ENCODE results near the gene ZDHHC9. TPM values are rescaled to one million over a fixed set of nuclear protein-coding genes. Genes with fewer than 3 reads are reported as not detected.

Gene ZDHHC9
- total RNA-seq, 4 donors from 2014 or later, result 7.9 to 25.3 (median 14.7) TPM

GRCh38 chrX:129825746-129826505 lies 17.8 kb downstream of the ZDHHC9 start:
- in situ Hi-C loops (cut with MboI; ENCODE audit: low sequenced_read_pairs in 4 of 4), result loop anchor here in 2 of 4 donors (25.0 kb wide), 2 partner anchors 189 to 214 kb away; no protein-coding TSS in a partner anchor
- intact Hi-C loops (cut with DNase I; ENCODE audit: low total_unique reads), result no loop called here
- no peak for ATAC-seq

DNA sequence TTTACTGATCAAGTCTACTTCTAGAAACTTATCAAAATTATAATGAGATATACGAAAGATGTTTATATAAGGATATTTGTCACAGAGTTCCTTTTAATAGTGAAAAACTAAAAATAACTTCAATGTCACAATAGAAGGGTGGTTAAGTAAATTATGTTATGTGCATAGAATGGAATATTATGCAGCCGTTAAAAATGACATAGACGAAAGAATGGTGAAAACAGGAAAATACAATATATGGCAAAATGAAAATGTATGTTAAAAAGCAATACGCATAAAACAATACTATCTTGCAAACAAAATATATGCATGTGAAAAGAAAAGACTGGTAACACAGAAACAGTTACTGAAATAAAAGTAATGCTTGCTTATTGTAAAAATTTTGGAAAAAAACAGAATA lies 19.1 kb downstream of the ZDHHC9 start:
- intact Hi-C loops (cut with DNase I; ENCODE audit: low total_unique reads) (loop anchor here (5.0 kb wide), 1 partner anchor 212 kb away; no protein-coding TSS in a partner anchor), in situ Hi-C loops (cut with MboI; ENCODE audit: low sequenced_read_pairs in 4 of 4) (loop anchor here in 2 of 4 donors (25.0 kb wide), 2 partner anchors 187 to 212 kb away; no protein-coding TSS in a partner anchor)
- Histone ChIP-seq H3K27me3 (no peaks in the 10 kb centered on the region), H3K36me3 (no peaks in the 10 kb centered on the region), H3K4me1 (no peaks in the 10 kb centered on the region), H3K27ac (no peak overlapping the region), H3K4me3 (no peak overlapping the region), H3K9me3 (no peaks in the 10 kb centered on the region)
- TF ChIP-seq POLR2A (IDR thresholded peaks at IDR 0.05), result no peak
- no peak for TF ChIP-seq CTCF (IDR thresholded peaks at IDR 0.05 in 4 of 5, conservative IDR thresholded peaks at IDR 0.05 in 1 of 5)
- DNase-seq (no peak), ATAC-seq (no peak)

More at GRCh38 chrX:129825746-129826505, 17.8 kb downstream of the ZDHHC9 start:
- H3K27ac ChIP-seq, result no peak overlapping the region
- no peak for DNase-seq
- no peaks in the 10 kb centered on the region for H3K36me3 ChIP-seq
- H3K27me3 ChIP-seq, result no peaks in the 10 kb centered on the region
- no peaks in the 10 kb centered on the region for H3K9me3 ChIP-seq
- no peak overlapping the region for H3K4me3 ChIP-seq
- TF ChIP-seq CTCF (IDR thresholded peaks at IDR 0.05 in 4 of 5, conservative IDR thresholded peaks at IDR 0.05 in 1 of 5) (no peak), POLR2A (IDR thresholded peaks at IDR 0.05) (no peak)
- peaks cover 0 to under 1% of the 10 kb centered on the region in 2 donors for H3K4me1 ChIP-seq

DNA sequence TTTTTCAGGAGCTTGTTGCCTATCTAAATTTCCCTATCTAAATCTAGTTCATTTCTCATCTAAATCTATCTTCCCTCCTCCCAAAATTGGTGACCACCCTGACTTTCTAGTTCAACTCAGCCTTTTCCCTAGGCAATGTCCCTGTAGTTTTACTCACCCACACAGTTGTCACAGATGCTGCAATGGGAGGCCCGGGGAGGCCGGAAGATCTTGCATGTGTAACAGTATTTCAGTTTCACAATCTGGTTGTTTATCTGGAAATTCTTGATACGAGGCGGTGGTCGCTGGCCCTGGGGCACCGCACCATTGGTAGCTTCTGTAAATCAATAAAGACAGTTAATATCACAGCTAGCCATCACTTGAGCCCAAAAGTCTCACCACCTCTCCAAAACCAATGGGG lies 20.2 kb downstream of the ZDHHC9 start:
- intact Hi-C loops (cut with DNase I; ENCODE audit: low total_unique reads), result loop anchor here (5.0 kb wide), 1 partner anchor 211 kb away; no protein-coding TSS in a partner anchor
- no peak for ATAC-seq
- no peak for TF ChIP-seq POLR2A (IDR thresholded peaks at IDR 0.05)
- TF ChIP-seq CTCF (IDR thresholded peaks at IDR 0.05 in 4 of 5, conservative IDR thresholded peaks at IDR 0.05 in 1 of 5), result no peak

DNA sequence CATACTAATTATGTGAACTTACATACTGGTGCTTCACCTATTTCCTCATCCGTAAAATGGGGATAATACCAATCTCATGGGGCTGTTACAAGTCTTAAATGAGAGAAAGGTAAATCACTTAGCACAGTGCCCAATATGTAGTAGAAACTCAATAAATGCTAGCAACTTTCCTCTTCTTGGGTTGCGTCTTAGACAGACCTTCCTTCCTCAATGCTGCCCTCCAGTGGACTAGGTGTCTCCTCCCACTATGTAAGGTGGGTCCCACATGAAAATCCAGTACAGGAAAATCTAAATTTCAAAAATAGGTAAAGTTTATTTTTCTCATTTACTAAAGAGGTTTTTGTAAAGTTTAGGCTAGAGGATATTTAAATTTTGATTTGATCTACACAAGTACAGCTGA lies 20.6 kb downstream of the ZDHHC9 start:
- no peaks in the 10 kb centered on the region for H3K27me3 ChIP-seq
- DNase-seq, result no peak
- no peaks in the 10 kb centered on the region for H3K4me1 ChIP-seq
- no peak overlapping the region for H3K4me3 ChIP-seq
- ATAC-seq, result no peak
- H3K27ac ChIP-seq, result no peak overlapping the region
- TF ChIP-seq POLR2A (IDR thresholded peaks at IDR 0.05) (no peak), CTCF (IDR thresholded peaks at IDR 0.05 in 4 of 5, conservative IDR thresholded peaks at IDR 0.05 in 1 of 5) (peak in 3 of 5 experiments; percentile 19 to 43 (median 32))
- no peaks in the 10 kb centered on the region for H3K9me3 ChIP-seq
- intact Hi-C loops (cut with DNase I; ENCODE audit: low total_unique reads) (loop anchor here (5.0 kb wide), 1 partner anchor 211 kb away; no protein-coding TSS in a partner anchor), in situ Hi-C loops (cut with MboI; ENCODE audit: low sequenced_read_pairs in 4 of 4) (no loop called here)
- H3K36me3 ChIP-seq, result no peaks in the 10 kb centered on the region

More for the DNA sequence above, 20.2 kb downstream of the ZDHHC9 start:
- H3K36me3 ChIP-seq, result no peaks in the 10 kb centered on the region
- in situ Hi-C loops (cut with MboI; ENCODE audit: low sequenced_read_pairs in 4 of 4), result no loop called here
- no peaks in the 10 kb centered on the region for H3K4me1 ChIP-seq
- no peaks in the 10 kb centered on the region for H3K27me3 ChIP-seq
- H3K27ac ChIP-seq, result no peak overlapping the region
- H3K4me3 ChIP-seq, result no peak overlapping the region
- no peak for DNase-seq
- no peaks in the 10 kb centered on the region for H3K9me3 ChIP-seq
